AG09319 (cell line): ENCODE results near the gene MAGEA11.
"Not testable (repeated sequence)": the region's sequence is repeated elsewhere in the genome, so short reads cannot be mapped to it uniquely, and the experiment has no call there.

Source experiments
- DNase-seq: peaks from one replicate; pipeline ENCODE4 v3.0.0-alpha.2; 2010; ENCODE audit warnings: low read depth; ENCODE audit errors: extremely low read depth
- CTCF ChIP-seq: IDR thresholded peaks from 2 replicates; pipeline ENCODE4 v1.5.1; 2011; ENCODE audit warnings: low read depth, mild to moderate bottlenecking, inconsistent platforms, low read length, moderate library complexity

The MAGEA11 gene

GRCh38 chrX:149711545-149712236 lies at the start of gene MAGEA11:
Gene MAGEA11 (plus strand): TSS chrX:149712060. CDS start chrX:149713160, 1,100 bp downstream.
- no peak for DNase-seq
- no peak for TF ChIP-seq CTCF

GRCh38 chrX:149675088-149675487 lies 36.8 kb upstream of the MAGEA11 start:
- DNase-seq, result not testable (repeated sequence)

GRCh38 chrX:149675554-149675953 lies 36.3 kb upstream of the MAGEA11 start:
- DNase-seq, result not testable (repeated sequence)

GRCh38 chrX:149679164-149679678 lies 32.6 kb upstream of the MAGEA11 start:
- not testable (repeated sequence) for DNase-seq

- no peak for DNase-seq
- TF ChIP-seq CTCF, result no peak
Observed at GRCh38 chrX:149681182-149681581, 30.7 kb upstream of the MAGEA11 start.

GRCh38 chrX:149682031-149682430 lies 29.8 kb upstream of the MAGEA11 start:
- TF ChIP-seq CTCF, result no peak
- no peak for DNase-seq

GRCh38 chrX:149682956-149683947 lies 28.6 kb upstream of the MAGEA11 start:
- no peak for DNase-seq
- TF ChIP-seq CTCF, result no peak

- DNase-seq, result no peak
Observed at GRCh38 chrX:149683966-149684730, 27.7 kb upstream of the MAGEA11 start.

More at GRCh38 chrX:149683966-149684730, 27.7 kb upstream of the MAGEA11 start:
- TF ChIP-seq CTCF, result no peak
